GM21390 (cell line): ENCODE results near the gene INO80D.
"Not testable (repeated sequence)": the region's sequence is repeated elsewhere in the genome, so short reads cannot be mapped to it uniquely, and the experiment has no call there.

Experiments used
- ATAC-seq: cut with Tn5 transposase; IDR thresholded peaks from one replicate; pipeline ENCODE4 v1.9.1; 2021; ENCODE audit not compliant: unreplicated experiment

Gene INO80D

DNA sequence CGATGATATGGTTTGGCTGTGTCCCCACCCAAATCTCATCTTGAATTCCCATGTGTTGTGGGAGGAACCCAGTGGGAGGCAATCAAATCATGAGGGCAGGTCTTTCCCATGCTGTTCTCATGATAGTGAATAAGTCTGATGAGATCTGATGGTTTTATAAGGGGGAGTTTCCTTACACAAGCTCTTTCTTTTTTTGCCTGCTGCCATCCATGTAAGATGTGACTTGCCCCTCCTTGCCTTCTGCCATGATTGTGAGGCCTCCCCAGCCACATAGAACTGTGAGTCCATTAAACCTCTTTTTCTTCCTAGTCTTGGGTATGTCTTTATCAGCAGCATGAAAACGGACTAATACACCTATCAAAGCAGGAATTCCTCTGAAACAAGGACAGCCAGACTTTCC, 107.2 kb downstream of the INO80D start:
- not testable (repeated sequence) for ATAC-seq

DNA sequence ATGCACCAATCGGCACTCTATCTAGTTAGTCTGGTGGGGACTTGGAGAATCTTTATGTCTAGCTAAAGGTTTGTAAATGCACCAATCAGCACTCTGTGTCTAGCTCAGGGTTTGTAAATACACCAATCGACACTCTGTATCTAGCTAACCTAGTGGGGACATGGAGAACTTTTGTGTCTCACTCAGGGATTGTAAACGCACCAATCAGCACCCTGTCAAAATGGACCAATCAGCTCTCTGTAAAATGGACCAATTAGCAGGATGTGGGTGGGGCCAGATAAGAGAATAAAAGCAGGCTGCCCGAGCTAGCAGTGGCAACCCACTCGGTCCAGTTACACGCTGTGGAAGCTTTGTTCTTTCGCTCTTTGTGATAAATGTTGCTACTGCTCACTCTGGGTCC, 108.3 kb downstream of the INO80D start:
- not testable (repeated sequence) for ATAC-seq

DNA sequence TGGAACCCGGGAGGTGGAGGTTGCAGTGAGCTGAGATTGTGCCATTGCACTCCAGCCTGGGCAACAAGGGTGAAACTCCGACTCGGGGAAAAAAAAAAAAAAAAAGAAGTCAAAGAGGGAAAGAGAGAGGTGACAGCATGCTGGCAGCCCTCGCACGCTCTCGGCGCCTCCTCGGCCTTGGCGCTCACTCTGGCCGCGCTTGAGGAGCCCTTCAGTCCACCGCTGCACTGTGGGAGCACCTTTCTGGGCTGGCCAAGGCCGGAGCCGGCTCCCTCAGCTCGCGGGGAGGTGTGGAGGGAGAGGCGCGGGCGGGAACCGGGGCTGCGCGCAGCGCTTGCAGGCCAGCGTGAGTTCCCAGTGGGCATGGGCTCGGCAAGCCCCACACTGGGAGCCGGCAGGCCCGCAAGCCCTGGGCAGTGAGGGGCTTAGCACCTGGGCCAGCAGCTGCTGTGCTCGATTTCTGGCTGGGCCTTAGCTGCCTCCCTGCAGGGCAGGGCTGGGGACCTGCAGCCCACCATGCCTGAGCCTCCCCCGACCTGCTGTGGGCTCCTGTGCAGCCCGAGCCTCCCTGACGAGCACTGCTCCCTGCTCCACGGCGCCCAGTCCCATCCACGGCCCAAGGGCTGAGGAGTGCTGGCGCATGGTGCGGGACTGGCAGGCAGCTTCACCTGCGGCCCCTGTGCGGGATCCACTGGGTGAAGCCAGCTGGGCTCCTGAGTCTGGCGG, 108.9 kb downstream of the INO80D start:
- ATAC-seq = not testable (repeated sequence)

DNA sequence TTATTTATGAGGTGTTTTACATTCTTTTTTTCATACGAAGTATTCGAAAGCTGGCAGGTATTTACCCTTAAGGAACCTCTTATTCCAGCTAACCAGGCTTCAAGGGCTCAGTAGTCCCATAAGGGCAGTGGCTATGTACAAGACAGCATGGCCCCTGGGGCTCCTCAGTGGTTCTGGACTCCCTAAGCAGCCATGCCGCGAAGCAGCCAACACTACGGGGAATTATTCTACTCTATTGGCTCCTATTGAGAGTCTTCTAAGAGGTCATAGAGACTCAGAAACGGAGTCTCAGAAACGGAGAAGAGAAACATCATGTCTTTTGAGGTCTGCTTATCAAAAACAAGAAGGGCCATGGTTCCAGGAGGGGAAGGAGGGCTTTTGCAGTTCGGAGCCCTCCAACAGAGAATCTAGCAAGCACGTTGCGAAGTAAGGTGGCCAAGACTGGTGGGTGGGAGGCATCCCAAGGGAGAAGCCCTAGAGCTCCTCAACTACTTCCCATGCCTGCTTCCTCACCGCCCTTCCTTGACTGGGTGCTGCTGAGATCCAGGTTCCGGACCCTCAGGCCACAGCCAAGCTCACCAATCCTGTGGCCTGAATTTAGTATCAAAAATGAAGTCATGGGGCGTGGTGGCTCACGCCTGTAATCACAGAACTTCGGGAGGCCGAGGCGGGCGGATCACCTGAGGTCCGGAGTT, 109.7 kb downstream of the INO80D start:
- no peak for ATAC-seq

DNA sequence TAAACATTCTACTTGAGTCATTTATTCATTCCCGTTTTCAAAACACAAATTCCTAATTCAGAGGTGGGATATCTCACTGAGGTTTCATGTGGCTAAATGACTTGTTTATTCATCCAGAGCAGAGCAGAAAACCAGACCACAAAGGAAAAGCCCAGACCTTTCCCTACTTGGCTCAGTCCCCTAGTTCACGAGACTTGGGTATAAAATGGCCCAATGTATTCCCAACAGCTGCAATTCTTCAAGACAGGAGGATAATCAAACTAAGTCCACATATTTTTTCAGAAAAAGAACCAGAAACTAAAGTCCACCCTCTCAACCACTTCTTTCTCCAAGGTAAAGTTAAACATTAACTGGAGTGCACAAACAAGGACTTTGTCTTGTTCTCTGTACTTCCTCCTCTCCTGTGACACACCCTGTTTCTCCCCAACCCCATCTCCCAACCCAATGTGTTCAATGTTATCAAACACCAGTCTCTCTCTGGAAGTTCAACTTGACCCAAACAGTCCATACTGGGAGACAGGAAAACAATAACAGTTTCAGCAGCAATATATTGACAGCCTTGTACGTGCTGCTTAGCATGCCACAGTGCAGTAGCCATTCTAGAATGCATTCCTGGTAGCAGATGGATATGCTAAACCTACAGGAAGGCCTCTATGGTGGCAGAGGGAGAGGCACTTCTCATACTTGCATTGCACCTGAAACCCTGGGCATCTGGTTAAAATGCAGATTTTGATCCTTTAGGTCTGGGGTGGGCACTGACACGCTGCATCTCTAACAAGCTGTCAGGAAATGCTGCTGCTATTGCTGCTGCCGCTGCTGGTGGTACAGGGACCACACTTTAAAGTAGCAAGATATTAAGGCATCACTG, 110.7 kb downstream of the INO80D start:
- ATAC-seq = peak; percentile 57

DNA sequence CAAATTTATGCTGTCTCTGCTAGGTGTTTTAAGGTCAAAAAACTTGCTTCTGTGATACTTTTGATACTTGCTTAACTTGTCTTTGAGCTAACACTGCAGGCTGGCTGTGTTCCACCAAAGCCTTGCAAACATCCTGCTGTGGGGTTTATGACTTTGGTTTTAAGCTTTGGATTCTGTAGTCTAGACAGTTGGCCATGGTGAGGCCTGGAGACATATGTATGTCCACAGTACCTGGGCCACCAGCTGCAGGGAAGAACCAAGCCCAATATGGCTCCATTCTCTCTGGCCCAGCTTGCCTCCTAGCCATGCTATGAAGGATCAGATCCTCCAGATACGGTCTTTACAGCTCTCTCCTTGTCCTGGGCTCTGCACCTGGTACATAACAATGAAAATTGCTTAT, 113.9 kb downstream of the INO80D start:
- no peak for ATAC-seq

DNA sequence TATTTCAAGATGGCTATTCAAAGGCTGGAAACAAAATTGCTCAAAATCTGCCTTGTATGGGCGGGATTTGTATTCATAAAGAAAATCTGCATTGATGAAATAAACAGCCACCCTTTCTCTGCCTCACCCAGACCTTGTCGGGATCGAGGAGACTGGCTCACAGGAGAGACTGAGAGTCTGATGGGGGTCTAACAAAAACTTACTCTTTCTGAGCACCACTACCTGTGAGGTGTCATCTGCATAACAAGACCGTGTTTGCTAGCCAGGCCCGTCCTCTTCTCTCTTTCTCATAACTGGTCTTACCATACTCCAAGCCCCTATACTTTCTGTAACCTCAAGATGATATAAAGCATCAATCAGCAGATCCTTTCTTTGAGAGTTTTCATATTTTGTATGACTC, 115.6 kb downstream of the INO80D start:
- ATAC-seq = no peak

DNA sequence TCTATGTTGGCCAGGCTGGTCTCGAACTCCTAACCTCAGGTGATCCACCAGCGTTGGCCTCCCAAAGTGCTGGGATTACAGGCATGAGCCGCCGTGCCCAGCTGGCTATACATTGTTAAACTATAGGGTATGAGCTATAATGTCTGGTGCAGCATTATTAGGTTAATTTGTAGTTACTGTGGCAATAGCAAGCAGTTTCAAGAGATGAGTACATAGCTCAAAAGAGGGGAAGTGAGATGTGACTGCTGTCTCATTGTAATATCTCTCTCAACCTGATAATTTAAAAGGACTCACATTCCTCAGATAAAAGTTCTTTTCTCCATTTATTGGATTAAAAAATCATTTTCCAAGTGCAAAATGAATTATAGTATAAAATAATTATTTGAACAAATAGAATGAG, 116.4 kb downstream of the INO80D start:
- peak; percentile 51 for ATAC-seq

DNA sequence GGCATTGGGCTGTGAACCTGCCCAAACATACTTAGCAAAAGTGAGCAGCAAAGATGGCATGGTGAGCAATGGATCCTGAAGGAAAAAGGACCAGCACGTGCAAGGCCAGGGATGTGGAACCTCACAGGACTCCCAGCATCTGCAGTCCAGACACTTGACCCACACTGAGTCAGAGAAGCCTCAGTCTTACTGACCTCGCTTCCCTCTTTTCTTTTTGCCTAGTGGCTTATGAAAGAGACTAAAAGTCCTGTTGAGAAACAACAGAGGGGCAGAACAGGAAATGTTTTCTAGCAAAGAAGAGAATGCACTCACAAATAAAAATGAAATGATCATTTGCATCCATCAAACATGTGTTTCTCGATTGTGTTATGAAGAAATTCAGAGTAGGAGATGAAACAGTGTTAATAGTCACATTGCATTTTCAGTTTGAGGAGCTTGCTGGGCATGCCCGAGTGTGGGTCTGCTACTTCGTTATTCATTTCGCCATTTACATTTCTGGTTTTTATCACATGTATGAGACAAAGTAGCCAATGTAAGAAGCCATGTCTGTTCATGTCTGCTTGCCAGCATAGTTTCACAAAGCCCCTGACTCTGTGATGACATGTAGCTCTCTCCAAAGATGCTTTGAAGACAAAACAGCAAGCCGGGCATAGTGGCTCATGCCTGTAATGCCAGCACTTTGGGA, 118.4 kb downstream of the INO80D start:
- ATAC-seq = no peak

DNA sequence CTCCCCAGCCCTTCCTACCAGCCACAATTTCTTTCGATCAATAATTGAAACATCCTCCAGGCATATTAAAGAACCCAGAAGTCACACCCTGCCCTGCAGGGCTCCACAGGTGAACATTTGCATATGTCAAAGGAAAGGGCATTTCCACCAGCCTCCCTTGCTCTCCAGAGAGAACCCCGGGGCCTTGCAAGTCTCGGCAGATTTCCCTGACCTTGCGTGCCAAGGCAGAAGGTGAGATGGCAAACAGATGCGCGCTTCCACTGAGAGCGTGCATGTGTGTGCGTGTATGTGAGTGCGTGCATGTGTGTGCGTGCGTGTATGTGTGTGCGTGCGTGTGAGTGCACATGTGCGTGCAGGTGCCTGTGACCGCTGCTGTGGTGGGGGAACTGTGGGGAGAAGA, 120.3 kb downstream of the INO80D start:
- ATAC-seq = no peak

DNA sequence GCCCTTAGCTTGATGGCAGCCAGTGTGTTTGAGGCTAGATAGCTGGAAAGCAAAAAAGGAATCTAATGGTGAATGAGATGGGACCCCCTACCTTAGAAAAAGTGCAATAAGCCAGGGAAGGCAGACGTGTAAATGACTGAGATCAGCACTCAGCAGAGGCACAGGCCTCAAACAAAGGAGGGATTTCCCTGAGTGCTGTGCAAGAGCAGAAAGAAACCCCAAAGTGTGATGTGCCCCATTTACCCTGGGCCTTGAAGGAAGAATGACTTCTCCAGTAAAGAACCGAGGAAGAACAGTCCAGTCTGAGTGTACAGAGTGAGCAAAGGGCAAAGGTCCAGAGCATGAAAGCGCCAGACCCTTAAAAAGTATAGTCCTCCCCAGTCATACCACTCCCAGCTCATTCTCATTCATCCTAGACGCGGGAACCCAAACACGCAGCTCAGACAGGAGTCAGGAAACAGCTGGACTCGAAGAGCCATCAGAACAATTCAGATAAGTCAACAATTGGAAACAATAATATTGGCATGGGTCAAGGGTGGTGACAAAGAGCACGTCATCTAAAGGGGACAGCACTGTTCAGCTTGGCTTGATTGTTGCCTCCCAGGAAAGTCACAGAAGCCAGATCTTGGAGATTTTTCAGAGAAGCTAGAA, 121.7 kb downstream of the INO80D start:
- no peak for ATAC-seq

DNA sequence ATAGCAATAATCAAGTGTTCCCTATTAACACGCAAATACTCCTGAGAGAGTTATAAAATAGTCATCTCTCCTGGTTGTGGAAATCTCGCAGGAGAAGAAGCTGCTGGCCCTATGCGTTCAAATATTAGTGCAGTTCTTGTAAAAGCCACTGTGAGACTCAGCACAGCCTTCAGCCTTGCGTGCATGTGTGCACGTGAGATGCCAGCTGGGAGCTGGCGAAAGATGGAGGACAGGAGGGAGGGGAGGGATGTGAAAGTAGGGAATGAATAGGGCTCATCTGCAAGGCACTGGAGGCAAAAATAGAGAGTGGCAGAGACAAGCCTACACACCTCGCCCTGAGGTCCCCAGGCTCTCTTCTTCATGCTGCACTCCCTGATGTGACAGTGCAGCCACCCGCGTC, 126.5 kb downstream of the INO80D start:
- no peak for ATAC-seq

DNA sequence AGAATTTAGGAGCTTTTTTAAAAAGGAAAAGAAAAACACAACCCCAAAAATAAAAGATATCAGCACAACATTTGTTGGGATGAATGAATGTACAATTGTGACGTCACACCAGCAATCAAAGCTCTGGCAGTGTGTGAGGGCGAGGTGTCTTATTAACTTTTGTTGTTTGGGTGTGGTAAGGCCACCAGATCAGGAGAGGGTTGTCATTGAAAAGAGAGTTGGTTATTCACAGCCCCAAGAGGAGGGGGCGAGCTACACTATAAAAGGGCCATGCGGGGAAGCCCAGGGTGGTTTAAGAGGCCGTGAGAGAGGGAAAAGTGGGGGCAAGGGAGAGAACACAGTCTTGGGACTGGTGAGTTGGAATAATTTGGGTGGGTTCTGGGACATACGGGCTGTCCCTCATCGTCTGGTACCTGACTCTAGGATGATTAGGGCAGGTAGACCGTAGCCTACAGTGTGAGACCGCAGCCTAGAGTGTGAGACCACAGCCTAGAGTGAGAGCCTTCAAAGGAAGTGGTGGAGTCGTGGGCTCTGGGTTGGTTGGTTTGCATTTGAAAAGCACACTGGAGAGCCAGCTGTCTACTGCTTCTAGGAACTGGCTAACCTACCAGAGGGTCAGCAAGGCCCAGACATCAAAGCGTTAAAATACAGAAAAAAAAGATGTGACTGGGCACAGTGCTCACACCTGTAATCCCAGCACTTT, 128.4 kb downstream of the INO80D start:
- no peak for ATAC-seq

DNA sequence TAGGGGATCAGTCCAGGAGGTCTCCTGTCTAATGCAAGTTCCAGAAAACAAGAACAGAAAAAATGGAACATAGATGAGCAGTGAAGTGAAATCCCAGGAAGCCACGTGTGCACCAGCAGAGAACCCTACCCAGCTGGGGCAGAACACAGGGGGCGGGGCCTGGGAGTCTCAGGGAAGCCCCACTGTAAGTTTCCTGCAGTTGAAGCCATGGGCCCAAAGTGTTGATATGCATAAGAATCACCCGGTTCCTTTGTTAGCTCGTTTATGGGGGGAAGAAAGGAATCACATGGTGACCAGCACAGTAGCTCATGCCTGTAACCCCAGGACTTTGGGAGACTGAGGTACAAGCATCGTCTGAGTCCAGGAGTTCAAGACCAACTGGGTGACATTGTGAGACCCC, 131.3 kb downstream of the INO80D start:
- ATAC-seq = no peak

DNA sequence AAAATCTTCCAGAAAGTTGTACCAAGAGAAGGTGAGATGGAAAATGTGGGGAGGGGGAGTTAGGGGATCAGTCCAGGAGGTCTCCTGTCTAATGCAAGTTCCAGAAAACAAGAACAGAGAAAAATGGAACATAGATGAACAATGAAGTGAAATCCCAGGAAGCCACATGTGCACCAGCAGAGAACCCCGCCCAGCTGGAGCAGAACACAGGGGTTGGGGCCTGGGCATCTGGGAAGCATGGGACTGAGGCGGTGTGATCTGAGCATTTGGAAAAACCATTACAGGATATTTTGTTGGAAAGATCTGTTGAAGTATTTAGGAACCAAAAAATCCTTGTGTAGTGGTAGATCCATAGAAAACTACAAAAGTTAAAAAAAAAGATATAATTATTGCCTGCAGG, 133.7 kb downstream of the INO80D start:
- ATAC-seq = no peak

DNA sequence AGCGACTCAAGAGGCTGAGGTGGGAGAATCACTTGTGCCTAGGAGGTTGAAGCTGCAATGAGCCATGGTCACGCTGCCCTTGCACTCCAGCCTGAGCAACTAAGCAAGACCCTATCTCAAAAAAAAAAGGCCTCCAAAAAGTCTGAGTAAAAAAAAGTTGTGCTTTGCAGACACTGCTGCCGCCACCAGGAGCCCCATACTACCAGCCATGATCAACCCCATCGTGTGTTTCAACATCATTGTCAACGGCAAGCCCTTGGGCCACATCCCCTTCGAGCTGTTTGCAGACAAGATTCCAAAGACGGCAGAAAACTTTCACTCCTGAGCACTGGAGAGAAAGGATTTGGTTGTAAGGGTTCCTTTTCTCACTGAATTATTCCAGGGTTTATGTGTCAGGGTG, 137.1 kb downstream of the INO80D start:
- ATAC-seq = no peak

DNA sequence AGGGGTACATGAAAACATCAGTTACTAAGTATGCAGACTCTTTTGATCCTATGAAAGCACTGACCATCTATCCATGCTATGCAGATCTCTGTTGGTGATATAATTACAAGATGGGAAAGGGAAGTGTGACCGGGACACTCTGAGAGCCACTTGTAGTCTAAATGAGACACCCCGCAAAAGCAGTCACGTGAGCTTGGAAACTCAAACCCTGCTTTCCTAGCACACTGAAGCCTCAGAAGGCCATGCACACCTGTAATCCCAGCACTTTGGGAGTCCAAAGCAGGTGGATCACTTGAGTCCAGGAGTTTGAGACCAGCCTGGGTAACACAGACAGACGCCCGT, 137.5 kb downstream of the INO80D start:
- no peak for ATAC-seq

DNA sequence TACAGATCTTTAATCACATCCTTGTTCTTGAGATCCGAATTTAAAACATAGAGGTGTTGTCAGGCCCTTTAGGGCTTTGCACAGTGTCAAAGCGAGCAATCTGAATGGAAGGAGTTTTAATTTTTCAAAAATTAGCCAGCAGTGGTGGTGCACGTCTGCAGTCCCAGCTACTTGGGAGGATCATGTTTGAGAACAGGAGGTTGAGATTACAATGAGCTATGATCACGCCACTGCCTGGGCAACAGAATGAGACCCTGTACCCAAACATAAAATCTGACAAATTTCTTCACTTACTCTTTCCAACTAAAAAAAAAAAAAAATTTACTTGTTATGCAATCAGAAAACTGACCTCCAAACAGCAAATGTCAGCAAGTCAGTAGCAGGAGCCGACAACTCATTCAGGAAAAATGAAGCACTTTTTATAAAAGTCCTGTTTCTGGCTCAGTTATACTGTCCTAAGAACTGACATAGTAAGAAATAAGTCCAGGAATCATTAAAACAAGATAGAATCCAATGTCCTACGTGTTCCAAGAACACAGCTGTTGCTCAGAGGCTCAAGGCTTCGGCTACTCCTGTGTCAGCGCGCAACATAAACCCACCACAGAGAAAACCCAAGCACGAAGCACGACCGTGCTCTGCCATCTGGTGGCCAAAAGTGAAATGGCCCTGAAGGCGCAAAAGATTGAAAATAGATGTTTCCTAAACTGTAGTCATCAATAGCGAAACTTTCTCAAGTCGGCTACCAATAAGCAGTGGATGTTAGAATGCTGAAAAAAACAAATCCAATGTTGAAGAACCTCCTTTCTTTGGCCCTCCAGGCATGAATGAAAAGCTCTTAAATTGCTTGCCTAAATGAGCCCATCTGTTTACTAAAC, 138.1 kb downstream of the INO80D start:
- peak; percentile 91 for ATAC-seq

DNA sequence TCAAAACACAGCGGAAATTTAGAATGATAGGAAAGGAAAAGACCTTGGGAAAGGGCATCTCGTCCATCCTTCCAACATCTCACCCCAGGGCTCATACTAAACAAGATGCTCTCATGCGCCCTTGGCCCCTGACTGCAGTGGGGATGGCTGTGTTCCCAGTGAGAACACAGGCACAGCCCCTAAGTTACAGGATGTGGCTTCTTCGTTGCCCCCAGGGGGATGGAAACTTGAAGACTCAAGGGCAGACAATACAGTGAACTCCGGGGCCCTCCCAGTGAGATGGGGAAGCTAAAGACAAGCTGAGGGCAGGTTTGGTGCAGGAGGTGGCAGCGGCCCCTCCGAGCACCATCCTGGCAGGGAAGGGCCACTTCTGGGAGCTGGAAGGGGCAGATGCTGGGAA, 139.7 kb downstream of the INO80D start:
- no peak for ATAC-seq
